ENCODE results near the gene ADAM12. TPM values are rescaled to one million over a fixed set of nuclear protein-coding genes. Genes with fewer than 3 reads are reported as not detected.
"Not testable (repeated sequence)": the region's sequence is repeated elsewhere in the genome, so short reads cannot be mapped to it uniquely, and the experiment has no call there.

The ADAM12 gene
- total RNA-seq, 1 donor from 2014 or later: 2.1 TPM

DNA sequence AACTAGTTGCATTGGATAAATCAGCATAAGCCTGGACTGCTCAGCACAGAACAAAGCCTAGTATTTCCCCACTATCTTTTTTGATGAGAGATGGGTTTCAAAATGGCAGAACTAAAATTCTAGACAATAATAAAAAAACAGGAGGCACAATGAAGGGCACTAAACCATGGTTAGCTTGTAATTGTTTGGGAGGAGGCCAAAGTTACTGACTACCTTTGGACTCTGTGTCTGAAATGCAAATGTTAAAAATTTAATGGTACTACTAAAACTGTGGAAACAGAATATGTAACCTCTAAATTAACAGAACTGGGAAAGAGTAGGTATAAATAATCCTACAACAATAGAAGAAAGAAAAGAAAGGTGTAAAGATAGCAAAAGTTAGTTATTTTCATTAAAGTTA is 13.0 kb downstream of the ADAM12 start:
- no peak for DNase-seq (ENCODE audit: low spot score)

- no peak for DNase-seq (ENCODE audit: low spot score)
These were observed 13.8 kb downstream of the ADAM12 start for GRCh38 chr10:126374435-126374834.

DNA sequence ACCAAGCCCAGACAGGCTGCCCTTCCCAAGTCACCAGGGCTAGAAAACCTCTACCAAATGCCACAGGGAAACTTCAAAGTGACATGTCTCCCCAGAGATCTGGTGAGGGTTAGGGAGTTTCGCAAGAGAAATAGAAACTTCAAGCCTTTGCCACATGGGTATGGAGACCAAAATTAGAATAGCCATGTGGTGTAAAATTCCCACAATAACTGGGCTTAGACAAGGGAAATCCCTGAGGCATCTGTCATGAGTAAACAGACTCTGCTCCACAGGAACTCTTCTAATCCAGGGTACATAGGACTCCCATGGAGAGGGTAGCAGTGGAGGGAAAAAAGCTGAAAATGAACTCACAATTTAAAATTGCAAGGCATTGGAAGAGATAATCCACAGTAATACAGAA is 14.3 kb downstream of the ADAM12 start:
- DNase-seq (ENCODE audit: low spot score): no peak

GRCh38 chr10:126373147-126373546 is 15.1 kb downstream of the ADAM12 start:
- no peak for DNase-seq (ENCODE audit: low spot score)

GRCh38 chr10:126372396-126372795 is 15.9 kb downstream of the ADAM12 start:
- DNase-seq (ENCODE audit: low spot score): no peak

DNA sequence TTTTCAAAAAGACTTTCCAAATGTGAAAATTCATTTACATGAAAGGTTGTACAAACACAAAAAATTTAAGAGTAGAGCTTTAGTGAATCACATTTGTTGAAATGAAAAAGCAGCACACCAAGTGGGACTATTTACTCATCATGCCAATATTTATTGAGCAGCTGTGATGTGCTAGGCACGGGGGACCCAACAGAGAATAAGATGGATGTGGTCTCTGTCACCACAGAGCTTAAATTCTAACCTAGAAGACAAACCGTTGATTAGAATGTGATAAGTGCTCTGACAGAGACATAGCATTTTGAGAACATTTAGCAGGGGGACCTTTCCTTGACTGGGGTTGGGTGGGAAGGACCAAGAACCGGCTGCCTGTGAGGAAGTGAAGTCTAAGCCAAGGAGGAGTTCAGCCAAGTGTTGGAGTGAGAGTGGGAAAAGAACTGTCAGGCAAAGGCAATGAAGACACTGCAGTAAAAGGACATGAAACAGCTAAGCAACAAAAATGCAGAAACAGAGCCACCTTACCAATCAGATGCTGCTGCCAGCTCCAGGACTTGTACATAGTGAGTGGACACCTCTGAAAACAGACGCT is 19.1 kb downstream of the ADAM12 start:
- no peak for DNase-seq (ENCODE audit: low spot score)

DNA sequence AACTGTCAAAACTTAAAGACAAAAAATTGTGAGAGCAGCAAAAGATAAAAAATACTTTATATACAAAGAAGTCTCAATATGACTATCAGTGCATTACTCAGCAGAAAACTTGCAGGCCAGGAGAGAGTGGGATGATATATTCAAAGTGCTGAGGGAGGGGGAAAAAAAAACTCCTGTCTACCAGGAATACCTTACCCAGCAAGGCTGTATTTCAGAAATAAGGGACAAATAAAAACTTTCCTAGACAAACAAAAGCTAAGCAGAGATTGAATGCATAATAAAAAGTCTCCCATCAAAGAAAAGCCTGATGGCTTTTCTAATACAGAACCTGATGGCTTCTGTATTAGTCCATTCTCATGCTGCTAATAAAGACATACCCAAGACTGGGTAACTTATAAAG is 31.1 kb downstream of the ADAM12 start:
- no peak for DNase-seq (ENCODE audit: low spot score)

DNA sequence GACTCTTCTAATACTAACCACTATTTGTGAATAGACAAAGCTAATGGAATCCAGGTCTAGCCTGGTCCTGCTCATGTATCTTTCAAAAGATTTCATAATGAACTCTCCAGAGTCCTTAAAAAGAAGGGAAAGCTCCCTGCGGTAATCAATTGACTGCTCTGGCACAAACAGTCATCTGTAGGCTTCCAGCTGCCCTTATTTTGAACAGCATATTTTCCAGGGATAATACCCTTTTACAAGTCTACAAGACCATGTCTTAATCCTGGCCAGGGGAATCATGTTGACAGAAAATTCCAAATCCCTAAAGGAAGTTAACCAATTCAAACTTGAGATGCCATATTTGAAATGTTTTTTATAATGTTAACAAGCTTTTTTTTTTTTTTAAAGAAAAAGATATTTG is 34.6 kb downstream of the ADAM12 start:
- no peak for DNase-seq (ENCODE audit: low spot score)

GRCh38 chr10:126352453-126352852 is 35.8 kb downstream of the ADAM12 start:
- no peak for DNase-seq (ENCODE audit: low spot score)

DNA sequence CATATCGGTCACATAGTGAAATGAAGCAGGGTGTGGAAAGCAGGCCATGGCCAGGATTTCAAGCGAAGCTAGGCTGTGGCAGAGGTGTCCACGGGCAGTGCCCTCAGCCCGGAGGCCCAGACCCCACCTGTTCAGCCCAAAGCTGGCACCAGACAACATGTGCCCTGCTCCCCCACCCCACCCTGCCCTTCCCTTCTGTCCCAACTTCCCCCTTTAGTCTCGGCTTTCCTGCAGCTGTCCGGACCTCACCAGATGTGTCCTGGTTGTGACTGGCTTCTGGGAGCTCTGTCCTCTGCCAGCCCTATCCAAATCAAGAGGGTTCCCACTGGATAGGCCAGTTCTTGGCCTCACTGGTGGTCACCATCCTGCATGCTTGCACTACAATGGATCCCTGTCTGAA is 37.3 kb downstream of the ADAM12 start:
- no peak for DNase-seq (ENCODE audit: low spot score)

DNA sequence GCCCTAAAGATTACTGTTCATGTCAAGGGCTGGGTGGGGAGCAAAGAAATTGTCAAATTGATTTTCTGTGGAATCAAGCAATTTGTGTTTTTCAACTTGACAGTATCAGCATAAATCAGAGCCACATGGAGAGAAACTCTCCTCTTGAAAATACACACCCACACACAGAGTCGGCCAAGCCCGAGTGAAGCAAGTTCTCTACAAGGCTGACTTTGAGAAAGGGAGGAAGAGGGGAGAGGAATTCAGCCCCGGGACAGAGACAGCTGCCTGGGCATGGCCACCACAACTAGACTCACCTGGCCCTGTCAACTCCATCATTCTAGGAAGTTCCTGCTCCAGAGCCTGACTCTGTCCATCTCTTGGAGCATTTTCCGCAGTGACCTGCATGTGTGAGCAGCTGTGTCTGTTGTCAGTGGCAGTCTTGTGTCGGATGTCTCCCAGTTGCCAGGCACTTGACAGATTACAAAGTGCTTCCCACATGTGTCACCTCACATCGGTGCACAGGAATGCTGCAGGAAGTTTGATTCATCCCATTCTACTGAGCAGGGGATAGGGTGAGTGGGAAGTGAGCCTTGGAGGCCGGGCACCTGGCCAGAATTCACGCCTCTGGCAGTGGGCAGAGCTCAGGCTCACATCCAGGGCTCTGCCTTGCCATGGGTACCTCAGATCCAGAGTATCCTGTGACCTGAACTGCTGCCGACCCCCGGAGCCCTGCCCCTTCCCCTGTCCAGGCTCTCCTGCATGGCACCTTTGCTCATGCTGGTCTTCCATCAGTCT is 37.9 kb downstream of the ADAM12 start:
- no peak for DNase-seq (ENCODE audit: low spot score)

DNA sequence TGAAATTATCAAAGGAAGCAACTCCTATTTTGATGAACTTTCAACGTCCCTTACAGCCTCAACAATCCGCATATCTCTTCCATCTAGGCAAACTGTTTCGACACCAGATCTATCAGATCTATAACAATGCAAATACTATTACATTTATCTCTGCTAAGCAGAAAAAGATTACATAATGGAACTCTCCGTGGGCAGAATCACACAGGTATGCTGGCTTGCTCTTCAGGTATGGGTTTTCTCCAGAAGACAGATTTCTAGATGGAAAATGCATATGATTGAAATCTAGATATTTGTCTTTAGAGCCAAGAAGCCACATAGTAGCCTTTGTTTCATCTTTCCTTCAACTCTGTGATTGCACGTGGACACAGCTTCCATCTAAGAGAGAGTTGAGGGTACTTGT is 38.6 kb downstream of the ADAM12 start:
- no peak for DNase-seq (ENCODE audit: low spot score)

- no peak for DNase-seq (ENCODE audit: low spot score)
These were observed 39.2 kb downstream of the ADAM12 start for GRCh38 chr10:126349101-126349500.

DNA sequence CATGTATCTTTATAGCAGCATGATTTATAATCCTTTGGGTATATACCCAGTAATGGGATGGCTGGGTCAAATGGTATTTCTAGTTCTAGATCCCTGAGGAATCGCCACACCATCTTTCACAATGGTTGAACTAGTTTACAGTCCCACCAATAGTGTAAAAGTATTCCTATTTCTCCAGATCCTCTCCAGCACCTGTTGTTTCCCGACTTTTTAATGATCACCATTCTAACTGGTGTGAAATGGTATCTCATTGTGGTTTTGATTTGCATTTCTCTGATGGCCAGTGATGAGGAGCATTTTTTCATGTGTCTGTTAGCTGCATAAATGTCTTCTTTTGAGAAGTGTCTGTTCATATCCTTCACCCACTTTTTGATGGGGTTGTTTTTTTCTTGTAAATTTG is 44.8 kb downstream of the ADAM12 start:
- DNase-seq (ENCODE audit: low spot score): not testable (repeated sequence)

DNA sequence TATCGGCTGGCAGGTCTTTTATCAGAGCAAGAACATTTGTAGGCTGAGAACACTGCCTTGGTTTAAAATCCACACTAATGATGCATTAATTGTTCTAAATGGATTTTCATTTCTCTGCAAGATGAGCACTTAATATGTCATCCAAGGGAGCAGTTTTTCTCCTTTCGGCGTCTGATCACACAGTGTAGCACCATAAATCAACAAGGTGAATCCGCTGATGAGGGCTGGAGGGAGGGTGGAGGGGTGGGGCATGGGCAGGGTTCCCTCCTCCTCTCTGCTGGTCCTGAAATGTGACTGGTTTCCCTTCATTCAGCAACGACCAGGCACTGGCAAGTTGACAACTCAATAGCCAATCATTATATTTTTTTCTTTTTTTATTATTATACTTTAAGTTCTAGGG is 45.6 kb downstream of the ADAM12 start:
- no peak for DNase-seq (ENCODE audit: low spot score)

GRCh38 chr10:126341491-126341890 is 46.8 kb downstream of the ADAM12 start:
- no peak for DNase-seq (ENCODE audit: low spot score)

DNA sequence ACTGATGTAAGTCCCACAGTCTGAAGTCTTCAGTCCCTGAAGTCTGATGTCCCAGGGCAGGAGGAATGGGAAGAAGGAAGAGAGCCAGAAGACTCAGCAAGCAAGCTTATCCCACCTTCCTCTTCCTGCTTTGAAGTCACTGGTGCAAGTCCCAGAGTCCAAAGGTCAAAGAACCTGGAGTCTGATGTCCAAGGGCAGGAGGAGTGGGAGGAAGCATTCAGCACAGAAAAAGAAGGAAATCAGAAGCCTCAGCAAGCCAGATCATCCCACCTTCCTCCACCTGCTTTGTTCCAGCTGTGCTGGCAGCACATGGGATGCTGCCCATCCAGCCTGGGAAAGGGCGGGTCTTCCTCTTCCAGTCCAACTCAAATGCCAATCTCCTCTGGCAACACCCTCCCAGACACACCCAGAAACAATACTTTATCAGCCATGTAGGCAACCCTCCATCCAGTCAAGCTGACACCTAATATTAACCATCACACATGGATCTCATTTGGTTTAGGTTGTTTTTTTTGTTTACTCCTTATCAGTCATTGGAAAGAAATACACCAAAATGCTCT is 50.9 kb downstream of the ADAM12 start:
- DNase-seq (ENCODE audit: low spot score): no peak

- no peak for DNase-seq (ENCODE audit: low spot score)
These were observed 51.5 kb downstream of the ADAM12 start for GRCh38 chr10:126336801-126337200.

- no peak for DNase-seq (ENCODE audit: low spot score)
These were observed 54.0 kb downstream of the ADAM12 start for GRCh38 chr10:126334272-126334671.

GRCh38 chr10:126332576-126332975 is 55.7 kb downstream of the ADAM12 start:
- no peak for DNase-seq (ENCODE audit: low spot score)

DNA sequence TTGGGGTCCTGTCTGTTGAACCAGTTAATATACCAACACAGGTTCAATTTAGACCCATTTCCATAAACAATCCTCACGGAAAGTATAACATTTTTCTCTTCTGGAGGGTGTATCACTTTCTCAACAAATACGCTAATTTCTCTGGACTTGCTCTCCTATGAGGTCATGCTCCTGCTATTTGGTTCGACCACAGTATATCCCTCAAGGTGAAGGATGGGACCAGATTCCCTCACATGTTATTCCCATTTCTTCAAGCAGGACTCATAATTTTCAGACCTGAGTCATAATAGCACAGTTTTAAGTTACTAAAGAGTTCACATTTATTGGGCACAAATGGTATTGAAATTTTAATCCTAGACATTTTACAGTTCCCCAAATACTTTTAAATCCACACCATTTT is 57.2 kb downstream of the ADAM12 start:
- DNase-seq (ENCODE audit: low spot score): no peak

- no peak for DNase-seq (ENCODE audit: low spot score)
These were observed 63.5 kb downstream of the ADAM12 start for GRCh38 chr10:126324826-126325225.

GRCh38 chr10:126321440-126321839 is 66.8 kb downstream of the ADAM12 start:
- DNase-seq (ENCODE audit: low spot score): no peak
